Measurements from ENCODE around the gene HOXB1.

DNA sequence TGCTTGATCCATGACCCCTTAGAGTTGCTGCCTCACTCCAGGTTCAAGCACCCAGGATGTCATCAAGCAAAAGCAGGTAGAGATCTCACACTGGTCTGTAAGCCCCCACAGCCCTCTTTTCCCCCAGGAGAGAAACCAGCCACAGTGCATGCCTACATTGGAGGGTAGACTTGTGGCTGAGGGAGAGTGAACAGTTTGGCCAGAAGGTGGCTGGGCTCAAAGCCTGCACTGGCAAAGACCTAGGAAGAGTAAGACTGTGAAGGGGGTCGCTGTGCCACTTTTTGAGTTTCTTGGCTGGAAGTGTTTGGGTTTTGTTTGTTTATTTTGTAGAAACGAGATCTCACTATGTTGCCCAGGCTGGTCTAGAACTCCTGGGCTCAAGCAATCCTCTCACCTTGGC lies 28.5 kb downstream of the HOXB1 start:
- no peak for TF ChIP-seq CTCF (IDR thresholded peaks at IDR 0.05)
- TF ChIP-seq POLR2A (IDR thresholded peaks at IDR 0.05) = no peak
